HepG2 (cell line): ENCODE results near the gene HEMK1. TPM values are rescaled to one million over a fixed set of nuclear protein-coding genes. Genes with fewer than 3 reads are reported as not detected.
A peak's percentile ranks its signal among the peaks of the same experiment; 100 is the strongest.

Experiments
- ATAC-seq: fragments of 200-7000 bp; cut with Tn5 transposase; 3 replicates; pipeline ENCODE4 v1.9.1; 2020; ENCODE audit warnings: mild to moderate bottlenecking, moderate library complexity
- BruUV-seq: library from RNA; stranded (reverse); fragments of 400-500 nt; replicated peaks from 2 replicates; lab custom pipeline; 2021; lab: Mats Ljungman, UMichigan
- CTCF ChIA-PET: fragments of 300-600 bp; formaldehyde crosslinking; extraction: SDS; loops from one replicate; lab custom pipeline; 2021; ENCODE audit warnings: low total read pairs, inconsistent platforms, low intra/inter-chr PET ratio; lab: Yijun Ruan, JAX
- POLR2A ChIA-PET: fragments of 350-600 bp; sonication (Branson Sonifier 250); formaldehyde crosslinking; loops from one replicate; lab custom pipeline; 2020; ENCODE audit warnings: antibody characterized with exemption, inconsistent platforms; lab: Yijun Ruan, JAX
- DNase-seq: peaks from one replicate; pipeline ENCODE4 v3.0.0-alpha.2; 2015; ENCODE audit warnings: low spot score
- FAIRE-seq: peaks from 3 replicates; lab custom pipeline; 2011; peaks lifted over from hg19 to GRCh38; lab: Jason Lieb, UNC
- H2AFZ ChIP-seq: one replicate; pipeline ENCODE4 v1.6.1; 2011; ENCODE audit warnings: low read length, inconsistent platforms
- H3K27ac ChIP-seq: fragments of 300-600 bp; 3 replicates; pipeline ENCODE4 v1.8.0; 2011; ENCODE audit warnings: mixed run types, mild to moderate bottlenecking, mixed read lengths, low read length, inconsistent platforms; ENCODE audit not compliant: insufficient read depth; ENCODE audit errors: extremely low read length
- H3K27me3 ChIP-seq, 2 experiments: fragments of 200-600 bp in 1 of 2; 2 replicates in 1 of 2; 3 replicates in 1 of 2; pipeline versions ENCODE4 v1.6.0 to v1.8.0; 2011; ENCODE audit warnings: low read length in 2 of 2, mild to moderate bottlenecking in 2 of 2, moderate library complexity in 2 of 2, inconsistent platforms in 1 of 2; ENCODE audit not compliant: insufficient read depth in 2 of 2, control insufficient read depth in 1 of 2
- H3K36me3 ChIP-seq, 2 experiments: fragments of 200-600 bp in 1 of 2; replicated peaks in 1 of 2; 2 replicates in 1 of 2; 3 replicates in 1 of 2; pipeline versions ENCODE4 v1.5.1 to v1.8.0; 2011; ENCODE audit warnings: low read length in 2 of 2, inconsistent platforms in 1 of 2; ENCODE audit not compliant: insufficient read depth in 2 of 2, control insufficient read depth in 1 of 2
- H3K4me1 ChIP-seq: 2 replicates; pipeline ENCODE4 v1.5.1; 2012; ENCODE audit warnings: low read length, inconsistent platforms; ENCODE audit not compliant: insufficient read depth
- H3K4me2 ChIP-seq: 2 replicates; pipeline ENCODE4 v1.6.0; 2011; ENCODE audit warnings: low read depth, low read length, inconsistent platforms
- H3K4me3 ChIP-seq, 3 experiments: fragments of 200-600 bp in 1 of 3; sonication (generic), shearing (Covaris generic) in 1 of 3; replicated peaks in 1 of 3; 2 replicates each; pipeline ENCODE4 v1.5.1; 2011 to 2016; ENCODE audit warnings: low read length in 3 of 3, inconsistent platforms in 2 of 3, low read depth in 2 of 3, mild to moderate bottlenecking in 2 of 3, control low read depth in 1 of 3, mixed read lengths in 1 of 3; ENCODE audit not compliant: insufficient read depth in 1 of 3
- H3K79me2 ChIP-seq: one replicate; pipeline ENCODE4 v1.6.1; 2011; ENCODE audit warnings: low read length, inconsistent platforms; ENCODE audit not compliant: insufficient read depth
- H3K9ac ChIP-seq: 2 replicates; pipeline ENCODE4 v1.6.0; 2011; ENCODE audit warnings: mild to moderate bottlenecking, low read depth, low read length, inconsistent platforms; ENCODE audit not compliant: insufficient read depth
- H3K9me3 ChIP-seq: 2 replicates; pipeline ENCODE4 v1.5.1; 2012; ENCODE audit warnings: mild to moderate bottlenecking, low read length
- H4K20me1 ChIP-seq: 2 replicates; pipeline ENCODE4 v1.6.0; 2011; ENCODE audit warnings: inconsistent platforms, mild to moderate bottlenecking, low read length, moderate library complexity; ENCODE audit not compliant: insufficient read depth
- ATM ChIP-seq: fragments of 450-650 bp; IDR thresholded peaks from 2 replicates; pipeline ENCODE4 v1.7.1; 2017; ENCODE audit warnings: mild to moderate bottlenecking, borderline replicate concordance
- CEBPB ChIP-seq: IDR thresholded peaks from 2 replicates; pipeline ENCODE4 v1.6.1; 2011; ENCODE audit warnings: low read depth, low read length, improper control_type of control experiment, borderline replicate concordance
- EEA1 ChIP-seq: sonication (generic); formaldehyde crosslinking; IDR thresholded peaks from 2 replicates; pipeline ENCODE4 v1.5.1; 2020; ENCODE audit warnings: mild to moderate bottlenecking, missing genetic modification reagents, borderline replicate concordance
- GMEB1 ChIP-seq: sonication (generic); formaldehyde crosslinking; IDR thresholded peaks from 2 replicates; pipeline ENCODE4 v1.5.1; 2020; ENCODE audit warnings: missing genetic modification reagents, mild to moderate bottlenecking, borderline replicate concordance
- HOXA3 ChIP-seq: sonication (generic); formaldehyde crosslinking; IDR thresholded peaks from 2 replicates; pipeline ENCODE4 v1.5.0; 2020; ENCODE audit warnings: missing genetic modification reagents
- IKZF4 ChIP-seq: sonication (generic); formaldehyde crosslinking; IDR thresholded peaks from 2 replicates; pipeline ENCODE4 v1.5.1; 2020; ENCODE audit warnings: borderline replicate concordance, mild to moderate bottlenecking, low read depth, missing genetic modification reagents; ENCODE audit errors: not compliant biosample characterization
- KLF15 ChIP-seq: sonication (generic); formaldehyde crosslinking; IDR thresholded peaks from 2 replicates; pipeline ENCODE4 v1.8.1; 2023; ENCODE audit warnings: borderline replicate concordance, mild to moderate bottlenecking, inconsistent platforms, missing genetic modification reagents, mixed read lengths
- NONO ChIP-seq, 2 experiments: fragments of 450-650 bp in 1 of 2; sonication (generic) in 1 of 2; formaldehyde crosslinking in 1 of 2; IDR thresholded peaks in 1 of 2; conservative IDR thresholded peaks in 1 of 2; 2 replicates each; pipeline versions ENCODE4 v1.6.1 to v1.8.0; 2017 to 2022; ENCODE audit warnings: mild to moderate bottlenecking in 1 of 2, missing genetic modification reagents in 1 of 2, moderate library complexity in 1 of 2
- PHF21A ChIP-seq: sonication (generic); formaldehyde crosslinking; IDR thresholded peaks from 2 replicates; pipeline ENCODE4 v1.5.0; 2020; ENCODE audit warnings: mild to moderate bottlenecking, missing genetic modification reagents
- RFXAP ChIP-seq: sonication (generic); formaldehyde crosslinking; IDR thresholded peaks from 2 replicates; pipeline ENCODE4 v1.4.0; 2020; ENCODE audit warnings: missing genetic modification reagents, borderline replicate concordance
- ZNF350 ChIP-seq: sonication (generic); formaldehyde crosslinking; IDR thresholded peaks from 2 replicates; pipeline ENCODE4 v1.4.0; 2020; ENCODE audit warnings: mild to moderate bottlenecking, low read depth, missing genetic modification reagents, borderline replicate concordance
- ZNF451 ChIP-seq: sonication (generic); formaldehyde crosslinking; IDR thresholded peaks from 2 replicates; pipeline ENCODE4 v1.5.0; 2020; ENCODE audit warnings: mild to moderate bottlenecking, missing genetic modification reagents
- ZNF629 ChIP-seq: sonication (generic); formaldehyde crosslinking; conservative IDR thresholded peaks from 2 replicates; pipeline ENCODE4 v1.5.0; 2020; ENCODE audit warnings: missing genetic modification reagents
- ZNF839 ChIP-seq: sonication (generic); formaldehyde crosslinking; IDR thresholded peaks from 2 replicates; pipeline ENCODE4 v1.4.0; 2020; ENCODE audit warnings: missing genetic modification reagents, mild to moderate bottlenecking, borderline replicate concordance
- WGBS: methylation state at CpG from one replicate; pipeline ENCODE4 v1.1.6; 2017; ENCODE audit warnings: low lambda C conversion rate; 5-methylcytosine and 5-hydroxymethylcytosine counted together
- in situ Hi-C: cut with HindIII; loops from 2 replicates; pipeline ENCODE4 v1.10.0; 2017; ENCODE audit warnings: low pct_unique_long_range_greater_than_20kb; ENCODE audit not compliant: extremely low pct_ligation_motif_present
- intact Hi-C: fragments of 100-400 bp; cut with micrococcal nuclease; formaldehyde crosslinking; loops from one replicate; pipeline ENCODE4 v1.10.0; 2022; ENCODE audit not compliant: unreplicated experiment
- polyA plus RNA-seq, 8 experiments: library from polyadenylated mRNA; depleted of rRNA in 3 of 8; stranded (reverse) in 7 of 8; unstranded in 1 of 8; fragments of >200 nt; fragmentation: Illumina TruSeq in 4 of 8; extraction: Trizol in 4 of 8; gene quantifications; 2 replicates each; pipeline versions ENCODE4 v1.2.1 to v1.2.3, GENCODE V29; 2011 to 2016; ENCODE audit warnings: low read depth in 4 of 8, missing spikeins in 1 of 8, mixed read lengths in 1 of 8; ENCODE audit not compliant: insufficient read depth in 1 of 8
- total RNA-seq, 5 experiments: library from RNA; depleted of rRNA; stranded (reverse); fragments of >200 nt; fragmentation: Illumina TruSeq; extraction: Trizol; gene quantifications; 2 replicates each; pipeline ENCODE4 v1.2.3, GENCODE V29; 2016; ENCODE audit warnings: low read depth in 1 of 5
- TF ChIP-seq, protein P1 (sequence below): sonication (generic); formaldehyde crosslinking; conservative IDR thresholded peaks from 2 replicates; pipeline ENCODE4 v1.4.0; 2020; ENCODE audit warnings: missing genetic modification reagents

The HEMK1 gene
- total and polyA plus RNA-seq, 2 of the 13 experiments (the other 11 are each of a cell fraction or from before 2014, with no cell fraction given): 9.8 to 12.6 TPM

DNA sequence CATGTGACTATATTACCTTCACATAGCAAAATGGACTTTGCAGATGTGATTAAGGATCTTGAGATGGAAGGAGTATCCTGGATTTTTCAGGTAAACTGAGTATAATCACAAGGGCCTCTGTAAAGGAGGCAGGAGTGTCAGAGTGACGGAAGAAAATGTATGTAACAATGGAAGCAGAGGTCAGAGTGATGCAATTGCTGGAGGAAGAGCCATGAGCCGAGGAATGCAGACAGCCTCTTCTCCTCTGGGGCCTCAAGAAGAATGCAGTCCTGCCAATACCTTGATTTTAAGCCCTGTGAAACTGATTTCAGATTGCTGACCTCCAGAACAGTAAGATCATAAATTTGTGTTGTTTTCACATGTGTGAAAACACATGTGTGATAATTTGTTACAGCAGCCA is 15.1 kb downstream of the HEMK1 start (continued):
- no peak for TF ChIP-seq IKZF4 (CRISPR knock-in tag)
- TF ChIP-seq NONO (IDR thresholded peaks at IDR 0.05): no peak
- no peak for TF ChIP-seq NONO (CRISPR knock-in tag; conservative IDR thresholded peaks at IDR 0.05)
- no peak for TF ChIP-seq RFXAP (CRISPR knock-in tag)
- TF ChIP-seq HOXA3: no peak
- TF ChIP-seq ZNF839 (CRISPR knock-in tag): no peak
- peak; percentile 63; the same call in 1 of the 2 replicates for TF ChIP-seq CEBPB
- TF ChIP-seq PHF21A (CRISPR knock-in tag): no peak
- no peak for TF ChIP-seq ZNF451 (CRISPR knock-in tag)
- TF ChIP-seq, protein P1, sequence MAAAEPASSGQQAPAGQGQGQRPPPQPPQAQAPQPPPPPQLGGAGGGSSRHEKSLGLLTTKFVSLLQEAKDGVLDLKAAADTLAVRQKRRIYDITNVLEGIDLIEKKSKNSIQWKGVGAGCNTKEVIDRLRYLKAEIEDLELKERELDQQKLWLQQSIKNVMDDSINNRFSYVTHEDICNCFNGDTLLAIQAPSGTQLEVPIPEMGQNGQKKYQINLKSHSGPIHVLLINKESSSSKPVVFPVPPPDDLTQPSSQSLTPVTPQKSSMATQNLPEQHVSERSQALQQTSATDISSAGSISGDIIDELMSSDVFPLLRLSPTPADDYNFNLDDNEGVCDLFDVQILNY (CRISPR knock-in tag): no peak
- TF ChIP-seq ZNF350 (CRISPR knock-in tag): no peak
- TF ChIP-seq ATM: no peak

GRCh38 chr3:50585919-50586762 is 16.8 kb downstream of the HEMK1 start:
- no peaks in the 10 kb centered on the region for H3K9me3 ChIP-seq
- no TSS peak for BruUV-seq
- peaks cover 99% of the 10 kb centered on the region for H3K4me1 ChIP-seq
- H4K20me1 ChIP-seq: no peaks in the 10 kb centered on the region
- no peak overlapping the region for H3K4me2 ChIP-seq
- no peaks in the 10 kb centered on the region for H3K36me3 ChIP-seq
- no peaks in the 10 kb centered on the region for H3K79me2 ChIP-seq
- no peak for DNase-seq
- ATAC-seq: no peak
- intact Hi-C loops: no loop called here
- FAIRE-seq: no peak
- peak overlapping the region; percentile 99 for H3K27ac ChIP-seq
- no peaks in the 10 kb centered on the region; a peak in 1 of 5 replicates for H3K27me3 ChIP-seq
- POLR2A ChIA-PET: interaction anchor here (0.8 to 3.8 kb wide), 10 partner anchors 15 to 799 kb away, joined by 3 to 34 read pairs (median 6); partner anchors contain the start of genes CISH, HEMK1, MANF and MAPKAPK3
- H3K4me3 ChIP-seq: no peak overlapping the region
- 74% methylated on average over 4 of the region's 6 CpGs for WGBS
- H3K9ac ChIP-seq: no peak overlapping the region
- no peak overlapping the region for H2AFZ ChIP-seq
- in situ Hi-C loops: no loop called here
- CTCF ChIA-PET: no interaction called here
- TF ChIP-seq GMEB1 (no peak), EEA1 (CRISPR knock-in tag) (peak; percentile 53; the same call in 1 of the 2 replicates), ZNF629 (CRISPR knock-in tag) (peak; percentile 52; the same call in 1 of the 2 replicates), KLF15 (CRISPR knock-in tag) (no peak)
